IMR-90 (cell line): ENCODE results near the gene ZNF841.

Source experiments
- POLR2A ChIP-seq: IDR thresholded peaks from 2 replicates; pipeline ENCODE4 v1.6.1; 2012; ENCODE audit warnings: mild to moderate bottlenecking, low read depth, low read length
- RCOR1 ChIP-seq: IDR thresholded peaks from 2 replicates; pipeline ENCODE4 v1.6.1; 2012; ENCODE audit warnings: mild to moderate bottlenecking, low read length, improper control_type of control experiment; ENCODE audit not compliant: insufficient replicate concordance
- RFX5 ChIP-seq: IDR thresholded peaks from 2 replicates; pipeline ENCODE4 v1.8.0; 2012; ENCODE audit warnings: low read depth, mild to moderate bottlenecking, low read length, moderate library complexity
- TF ChIP-seq, protein P1 (sequence below): conservative IDR thresholded peaks from 2 replicates; pipeline ENCODE4 v1.5.1; 2012; ENCODE audit warnings: mild to moderate bottlenecking, low read depth, low read length, improper control_type of control experiment

DNA sequence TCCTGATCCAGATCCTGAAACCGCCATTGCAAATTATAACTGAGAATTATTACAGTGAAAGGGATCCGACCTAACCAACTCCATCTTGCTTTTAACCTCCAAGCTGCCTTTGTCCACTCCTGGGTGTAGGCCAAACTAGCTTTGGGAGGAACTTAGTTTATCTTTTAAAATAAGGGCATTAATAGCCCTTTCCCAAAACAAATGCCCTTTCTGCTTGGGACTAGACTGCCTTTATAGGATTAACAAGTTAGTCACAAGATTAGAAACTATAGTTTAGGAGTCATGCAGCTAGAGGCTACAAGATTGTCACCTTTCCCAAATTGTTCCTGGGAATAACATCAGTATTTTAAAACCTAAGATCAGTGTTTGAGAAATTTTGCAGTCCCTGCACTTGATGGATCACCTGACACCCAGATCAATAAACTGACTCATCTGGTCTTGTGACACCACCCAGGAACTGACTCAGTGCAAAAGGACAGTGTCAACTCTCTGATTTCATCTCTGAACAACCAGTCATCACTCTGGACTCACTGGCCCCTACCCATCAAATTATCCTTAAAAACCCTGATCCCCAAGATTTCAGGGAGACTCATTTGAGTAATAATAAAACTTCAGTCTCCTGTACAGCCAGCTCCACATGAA, 4.1 kb upstream of the ZNF841 start:
- TF ChIP-seq RFX5 (no peak), RCOR1 (no peak), POLR2A (no peak)
- TF ChIP-seq, protein P1, sequence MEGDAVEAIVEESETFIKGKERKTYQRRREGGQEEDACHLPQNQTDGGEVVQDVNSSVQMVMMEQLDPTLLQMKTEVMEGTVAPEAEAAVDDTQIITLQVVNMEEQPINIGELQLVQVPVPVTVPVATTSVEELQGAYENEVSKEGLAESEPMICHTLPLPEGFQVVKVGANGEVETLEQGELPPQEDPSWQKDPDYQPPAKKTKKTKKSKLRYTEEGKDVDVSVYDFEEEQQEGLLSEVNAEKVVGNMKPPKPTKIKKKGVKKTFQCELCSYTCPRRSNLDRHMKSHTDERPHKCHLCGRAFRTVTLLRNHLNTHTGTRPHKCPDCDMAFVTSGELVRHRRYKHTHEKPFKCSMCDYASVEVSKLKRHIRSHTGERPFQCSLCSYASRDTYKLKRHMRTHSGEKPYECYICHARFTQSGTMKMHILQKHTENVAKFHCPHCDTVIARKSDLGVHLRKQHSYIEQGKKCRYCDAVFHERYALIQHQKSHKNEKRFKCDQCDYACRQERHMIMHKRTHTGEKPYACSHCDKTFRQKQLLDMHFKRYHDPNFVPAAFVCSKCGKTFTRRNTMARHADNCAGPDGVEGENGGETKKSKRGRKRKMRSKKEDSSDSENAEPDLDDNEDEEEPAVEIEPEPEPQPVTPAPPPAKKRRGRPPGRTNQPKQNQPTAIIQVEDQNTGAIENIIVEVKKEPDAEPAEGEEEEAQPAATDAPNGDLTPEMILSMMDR = no peak
